HEK293 (cell line): Measurements from ENCODE around the gene YWHAG.
A peak's percentile ranks its signal among the peaks of the same experiment; 100 is the strongest.

ENCODE experiments used
- CTCF ChIA-PET: fragments of 350-600 bp; formaldehyde crosslinking; extraction: SDS; loops from one replicate; lab custom pipeline; 2021; ENCODE audit warnings: antibody characterized with exemption; lab: Yijun Ruan, JAX
- POLR2A ChIA-PET: fragments of 300-600 bp; formaldehyde crosslinking; extraction: SDS; loops from one replicate; lab custom pipeline; 2020; ENCODE audit warnings: antibody characterized with exemption, inconsistent platforms; lab: Yijun Ruan, JAX
- H3K27ac ChIP-seq: fragments of 200-500 bp; sonication (Bioruptor generic); 2 replicates; pipeline ENCODE4 v1.5.1; 2014; ENCODE audit warnings: low read depth, low read length, control low read depth, inconsistent platforms; ENCODE audit errors: extremely low read depth
- H3K36me3 ChIP-seq, 2 experiments: fragments of 200-500 bp in 1 of 2; sonication (Bioruptor generic) in 1 of 2; 1 replicate in 1 of 2; 2 replicates in 1 of 2; pipeline ENCODE4 v1.5.1; 2014 to 2017; ENCODE audit warnings: inconsistent platforms in 2 of 2, low read length in 2 of 2; ENCODE audit not compliant: control insufficient read depth in 2 of 2, insufficient read depth in 1 of 2
- H3K4me1 ChIP-seq: fragments of 200-500 bp; sonication (Bioruptor generic); 2 replicates; pipeline ENCODE4 v1.5.1; 2014; ENCODE audit warnings: mild to moderate bottlenecking, low read length, inconsistent platforms; ENCODE audit not compliant: control insufficient read depth, insufficient read depth
- H3K4me3 ChIP-seq: 2 replicates; pipeline ENCODE4 v1.5.1; 2011; ENCODE audit warnings: low read depth, mild to moderate bottlenecking, control low read depth, low read length, moderate library complexity
- H3K9me3 ChIP-seq: fragments of 200-500 bp; sonication (Bioruptor generic); 2 replicates; pipeline ENCODE4 v1.5.1; 2014; ENCODE audit warnings: low read depth, low read length, inconsistent platforms; ENCODE audit not compliant: control insufficient read depth, insufficient read depth
- AEBP2 ChIP-seq: fragments of 450-650 bp; formaldehyde crosslinking; IDR thresholded peaks from 2 replicates; pipeline ENCODE4 v1.5.1; 2016; ENCODE audit warnings: missing biosample characterization, missing genetic modification characterization, borderline replicate concordance
- GLIS2 ChIP-seq: fragments of 450-650 bp; formaldehyde crosslinking; IDR thresholded peaks from 2 replicates; pipeline ENCODE4 v1.5.1; 2016; ENCODE audit warnings: missing biosample characterization, missing genetic modification characterization
- MZF1 ChIP-seq: fragments of 450-650 bp; formaldehyde crosslinking; IDR thresholded peaks from 2 replicates; pipeline ENCODE4 v1.5.1; 2017; ENCODE audit warnings: missing biosample characterization, missing genetic modification characterization, borderline replicate concordance
- OVOL3 ChIP-seq: fragments of 450-650 bp; formaldehyde crosslinking; IDR thresholded peaks from 2 replicates; pipeline ENCODE4 v1.5.1; 2016; ENCODE audit warnings: missing biosample characterization, missing genetic modification characterization
- REST ChIP-seq: fragments of 450-650 bp; formaldehyde crosslinking; IDR thresholded peaks from 2 replicates; pipeline ENCODE4 v1.5.1; 2016; ENCODE audit warnings: missing biosample characterization, missing genetic modification characterization
- SETDB1 ChIP-seq: IDR thresholded peaks from one replicate; pipeline ENCODE4 v1.6.1; 2017; ENCODE audit warnings: mild to moderate bottlenecking, low read length, moderate library complexity, mixed read lengths; ENCODE audit not compliant: insufficient read length
- ZBTB48 ChIP-seq: fragments of 450-650 bp; formaldehyde crosslinking; IDR thresholded peaks from 2 replicates; pipeline ENCODE4 v1.5.1; 2016; ENCODE audit warnings: missing biosample characterization, missing genetic modification characterization
- ZFP3 ChIP-seq: fragments of 450-650 bp; formaldehyde crosslinking; IDR thresholded peaks from 2 replicates; pipeline ENCODE4 v1.5.1; 2016; ENCODE audit warnings: low read depth, missing biosample characterization, missing genetic modification characterization
- ZFP41 ChIP-seq: fragments of 450-650 bp; formaldehyde crosslinking; IDR thresholded peaks from 2 replicates; pipeline ENCODE4 v1.5.1; 2016; ENCODE audit warnings: missing biosample characterization, missing genetic modification characterization, borderline replicate concordance
- ZNF155 ChIP-seq: fragments of 450-650 bp; formaldehyde crosslinking; IDR thresholded peaks from 2 replicates; pipeline ENCODE4 v1.5.1; 2016; ENCODE audit warnings: missing biosample characterization, missing genetic modification characterization
- ZNF280D ChIP-seq: fragments of 450-650 bp; formaldehyde crosslinking; IDR thresholded peaks from 2 replicates; pipeline ENCODE4 v1.5.1; 2016; ENCODE audit warnings: missing biosample characterization, missing genetic modification characterization
- ZNF510 ChIP-seq: fragments of 450-650 bp; formaldehyde crosslinking; IDR thresholded peaks from 2 replicates; pipeline ENCODE4 v1.5.1; 2018; ENCODE audit warnings: mild to moderate bottlenecking, missing genetic modification characterization, missing biosample characterization; ENCODE audit not compliant: insufficient replicate concordance
- ZNF514 ChIP-seq: fragments of 450-650 bp; formaldehyde crosslinking; IDR thresholded peaks from 2 replicates; pipeline ENCODE4 v1.5.1; 2016; ENCODE audit warnings: missing biosample characterization, missing genetic modification characterization
- ZNF530 ChIP-seq: fragments of 450-650 bp; formaldehyde crosslinking; IDR thresholded peaks from 2 replicates; pipeline ENCODE4 v1.5.1; 2016; ENCODE audit warnings: low read depth, missing biosample characterization, missing genetic modification characterization
- ZNF544 ChIP-seq: fragments of 450-650 bp; formaldehyde crosslinking; IDR thresholded peaks from 2 replicates; pipeline ENCODE4 v1.5.0; 2017; ENCODE audit warnings: missing biosample characterization, missing genetic modification characterization
- ZNF555 ChIP-seq: fragments of 450-650 bp; formaldehyde crosslinking; conservative IDR thresholded peaks from 2 replicates; pipeline ENCODE4 v1.5.1; 2017; ENCODE audit warnings: missing biosample characterization, mild to moderate bottlenecking, missing genetic modification characterization, inconsistent platforms
- ZNF623 ChIP-seq: fragments of 450-650 bp; formaldehyde crosslinking; IDR thresholded peaks from 2 replicates; pipeline ENCODE4 v1.5.1; 2016; ENCODE audit warnings: missing biosample characterization, missing genetic modification characterization
- ZNF626 ChIP-seq: fragments of 450-650 bp; sonication (Bioruptor Pico); formaldehyde crosslinking; IDR thresholded peaks from 2 replicates; pipeline ENCODE4 v1.5.1; 2018; ENCODE audit warnings: missing biosample characterization, missing genetic modification characterization, inconsistent platforms
- ZNF660 ChIP-seq: fragments of 450-650 bp; IDR thresholded peaks from 2 replicates; pipeline ENCODE4 v1.5.1; 2018; ENCODE audit warnings: missing biosample characterization, mild to moderate bottlenecking, missing genetic modification characterization
- ZNF664 ChIP-seq: fragments of 450-650 bp; formaldehyde crosslinking; IDR thresholded peaks from 2 replicates; pipeline ENCODE4 v1.5.1; 2016; ENCODE audit warnings: missing biosample characterization, missing genetic modification characterization
- ZNF692 ChIP-seq: fragments of 450-650 bp; formaldehyde crosslinking; IDR thresholded peaks from 2 replicates; pipeline ENCODE4 v1.5.1; 2016; ENCODE audit warnings: missing biosample characterization, missing genetic modification characterization
- ZNF704 ChIP-seq: fragments of 450-650 bp; formaldehyde crosslinking; IDR thresholded peaks from 2 replicates; pipeline ENCODE4 v1.5.1; 2016; ENCODE audit warnings: missing biosample characterization, missing genetic modification characterization
- ZNF791 ChIP-seq: fragments of 450-650 bp; formaldehyde crosslinking; IDR thresholded peaks from 2 replicates; pipeline ENCODE4 v1.5.1; 2016; ENCODE audit warnings: missing biosample characterization, missing genetic modification characterization
- ZNF837 ChIP-seq: fragments of 450-650 bp; formaldehyde crosslinking; IDR thresholded peaks from 2 replicates; pipeline ENCODE4 v1.5.1; 2016; ENCODE audit warnings: missing biosample characterization, missing genetic modification characterization
- ZSCAN16 ChIP-seq: fragments of 450-650 bp; formaldehyde crosslinking; IDR thresholded peaks from 2 replicates; pipeline ENCODE4 v1.5.1; 2016; ENCODE audit warnings: missing biosample characterization, missing genetic modification characterization

YWHAG gene

GRCh38 chr7:76303202-76304147 lies 55.3 kb downstream of the YWHAG start:
- Histone ChIP-seq H3K4me1 (peaks cover 2% of the 10 kb centered on the region; the same call in 1 of the 2 replicates), H3K36me3 (no peaks in the 10 kb centered on the region), H3K9me3 (no peaks in the 10 kb centered on the region), H3K4me3 (peak overlapping the region; percentile 37), H3K27ac (no peak overlapping the region; the same call in 1 of the 2 replicates)
- POLR2A ChIA-PET = interaction anchor here (0.6 to 1.5 kb wide), 9 partner anchors 9 to 1556 kb away, joined by 3 to 9 read pairs (median 3); partner anchors contain the start of gene YWHAG
- CTCF ChIA-PET = interaction anchor here (0.6 to 7.2 kb wide), 5 partner anchors 10 to 33 kb away, joined by 3 to 48 read pairs (median 3); no protein-coding TSS in a partner anchor
- TF ChIP-seq ZFP41 (no peak), ZNF626 (tag by site-specific recombination) (no peak), ZFP3 (tag by site-specific recombination) (no peak), ZNF544 (tag by site-specific recombination) (no peak), ZNF530 (no peak), REST (no peak), ZNF514 (tag by site-specific recombination) (no peak), ZNF791 (tag by site-specific recombination) (no peak), ZNF555 (no peak), GLIS2 (tag by site-specific recombination) (peak; percentile 33), ZNF692 (no peak), MZF1 (tag by site-specific recombination) (0 out of 2 replicates have a peak, but pooled peaks have one; percentile 34), ZNF660 (tag by site-specific recombination) (peak; percentile 76), SETDB1 (no peak), AEBP2 (tag by site-specific recombination) (no peak), ZNF155 (no peak), ZNF837 (tag by site-specific recombination) (no peak), ZSCAN16 (no peak), ZNF623 (tag by site-specific recombination) (no peak), ZNF280D (tag by site-specific recombination) (no peak), OVOL3 (tag by site-specific recombination) (no peak), ZBTB48 (tag by site-specific recombination) (no peak), ZNF510 (tag by site-specific recombination) (no peak), ZNF704 (tag by site-specific recombination) (no peak), ZNF664 (tag by site-specific recombination) (no peak)
